Measurements from ENCODE around the gene MAP3K13. TPM values are rescaled to one million over a fixed set of nuclear protein-coding genes. Genes with fewer than 3 reads are reported as not detected.

Gene MAP3K13
- total RNA-seq, 1 donor from 2014 or later, result 26.4 TPM

DNA sequence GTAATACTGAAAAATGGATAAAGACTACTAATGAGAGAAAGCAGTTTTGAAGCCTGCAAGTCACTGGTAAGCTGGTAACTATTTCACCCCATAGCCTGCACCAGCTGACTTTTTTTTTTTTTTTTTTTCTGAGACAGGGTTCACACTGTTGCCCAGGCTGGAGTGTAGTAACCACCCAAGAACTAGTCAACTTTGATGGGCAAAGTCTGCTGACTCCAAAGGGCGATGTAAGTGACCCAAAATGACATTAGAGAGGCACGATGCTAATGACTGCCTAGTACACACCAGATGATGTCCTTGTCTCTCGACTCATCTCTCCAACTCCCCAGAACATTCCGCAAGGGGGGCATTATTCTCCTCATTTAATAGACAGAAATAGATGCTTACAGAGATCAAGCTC lies 148.8 kb downstream of the MAP3K13 start:
- H3K4me3 Mint-ChIP-seq (ENCODE audit: unreplicated experiment), result no peak overlapping the region
- no peak overlapping the region for H3K27ac Mint-ChIP-seq (ENCODE audit: unreplicated experiment)
- TF ChIP-seq, protein P1, sequence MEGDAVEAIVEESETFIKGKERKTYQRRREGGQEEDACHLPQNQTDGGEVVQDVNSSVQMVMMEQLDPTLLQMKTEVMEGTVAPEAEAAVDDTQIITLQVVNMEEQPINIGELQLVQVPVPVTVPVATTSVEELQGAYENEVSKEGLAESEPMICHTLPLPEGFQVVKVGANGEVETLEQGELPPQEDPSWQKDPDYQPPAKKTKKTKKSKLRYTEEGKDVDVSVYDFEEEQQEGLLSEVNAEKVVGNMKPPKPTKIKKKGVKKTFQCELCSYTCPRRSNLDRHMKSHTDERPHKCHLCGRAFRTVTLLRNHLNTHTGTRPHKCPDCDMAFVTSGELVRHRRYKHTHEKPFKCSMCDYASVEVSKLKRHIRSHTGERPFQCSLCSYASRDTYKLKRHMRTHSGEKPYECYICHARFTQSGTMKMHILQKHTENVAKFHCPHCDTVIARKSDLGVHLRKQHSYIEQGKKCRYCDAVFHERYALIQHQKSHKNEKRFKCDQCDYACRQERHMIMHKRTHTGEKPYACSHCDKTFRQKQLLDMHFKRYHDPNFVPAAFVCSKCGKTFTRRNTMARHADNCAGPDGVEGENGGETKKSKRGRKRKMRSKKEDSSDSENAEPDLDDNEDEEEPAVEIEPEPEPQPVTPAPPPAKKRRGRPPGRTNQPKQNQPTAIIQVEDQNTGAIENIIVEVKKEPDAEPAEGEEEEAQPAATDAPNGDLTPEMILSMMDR (IDR thresholded peaks at IDR 0.05; ENCODE audit: unreplicated experiment), result no peak
- DNase-seq (ENCODE audit: low spot score), result no peak
- peaks cover 3% of the 10 kb centered on the region for H3K4me1 Mint-ChIP-seq (ENCODE audit: unreplicated experiment)
- H3K36me3 Mint-ChIP-seq (ENCODE audit: low read depth, unreplicated experiment), result peaks cover 4% of the 10 kb centered on the region
- peaks cover 1% of the 10 kb centered on the region for H3K27me3 Mint-ChIP-seq (ENCODE audit: unreplicated experiment)
- no peaks in the 10 kb centered on the region for H3K9me3 Mint-ChIP-seq (ENCODE audit: unreplicated experiment)

DNA sequence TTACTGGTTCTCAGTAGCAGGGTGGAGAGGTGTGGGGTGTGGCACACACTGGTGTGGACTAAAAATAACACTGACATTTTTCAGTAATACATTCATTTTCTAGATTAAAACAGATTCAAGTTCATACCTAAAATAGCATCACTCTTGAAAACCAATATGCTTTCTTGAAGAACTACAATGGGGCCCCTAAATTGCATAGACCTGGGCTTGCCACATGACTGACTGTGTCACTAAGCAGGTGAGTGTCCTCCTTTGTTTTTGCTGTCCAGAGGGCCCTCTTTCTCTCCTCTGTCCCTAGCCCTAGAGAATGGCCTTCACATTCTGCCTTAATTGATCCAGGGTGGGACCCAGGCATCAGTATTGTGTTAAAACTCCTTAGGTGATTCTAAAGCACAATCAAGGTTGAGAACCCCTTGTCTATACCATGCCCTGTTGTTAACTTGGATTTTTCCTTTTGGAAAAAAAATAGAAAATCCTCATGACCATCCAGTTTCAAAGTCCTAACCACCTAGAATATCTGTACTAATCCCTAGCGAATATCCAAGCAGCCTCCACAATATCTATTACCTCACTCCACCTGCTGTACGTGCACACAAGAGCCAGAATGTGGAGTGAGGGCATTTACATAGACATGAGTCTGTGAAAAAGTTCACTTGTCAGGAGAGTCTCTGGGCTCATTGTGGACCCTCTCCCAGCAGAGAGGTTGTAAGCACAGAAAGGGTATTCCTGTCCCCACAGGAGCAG lies 154.6 kb downstream of the MAP3K13 start:
- H3K27ac Mint-ChIP-seq (ENCODE audit: unreplicated experiment), result no peak overlapping the region
- H3K4me1 Mint-ChIP-seq (ENCODE audit: unreplicated experiment), result peaks cover 3% of the 10 kb centered on the region
- no peak for DNase-seq (ENCODE audit: low spot score)
- TF ChIP-seq, protein P1 (IDR thresholded peaks at IDR 0.05; ENCODE audit: unreplicated experiment), result no peak
- no peaks in the 10 kb centered on the region for H3K9me3 Mint-ChIP-seq (ENCODE audit: unreplicated experiment)
- H3K4me3 Mint-ChIP-seq (ENCODE audit: unreplicated experiment), result no peak overlapping the region
- H3K27me3 Mint-ChIP-seq (ENCODE audit: unreplicated experiment), result peaks cover 1% of the 10 kb centered on the region
- peaks cover 4% of the 10 kb centered on the region for H3K36me3 Mint-ChIP-seq (ENCODE audit: low read depth, unreplicated experiment)

- Mint-ChIP-seq H3K4me3 (ENCODE audit: unreplicated experiment) (no peak overlapping the region), H3K36me3 (ENCODE audit: low read depth, unreplicated experiment) (no peaks in the 10 kb centered on the region), H3K4me1 (ENCODE audit: unreplicated experiment) (peaks cover 3% of the 10 kb centered on the region), H3K27me3 (ENCODE audit: unreplicated experiment) (no peaks in the 10 kb centered on the region), H3K27ac (ENCODE audit: unreplicated experiment) (no peak overlapping the region), H3K9me3 (ENCODE audit: unreplicated experiment) (no peaks in the 10 kb centered on the region)
- TF ChIP-seq, protein P1 (IDR thresholded peaks at IDR 0.05; ENCODE audit: unreplicated experiment), result no peak
- no peak for DNase-seq (ENCODE audit: low spot score)
Observed at GRCh38 chr3:185519021-185519420, 156.1 kb downstream of the MAP3K13 start.

GRCh38 chr3:185521349-185522138 lies 158.6 kb downstream of the MAP3K13 start:
- no peaks in the 10 kb centered on the region for H3K27me3 Mint-ChIP-seq (ENCODE audit: unreplicated experiment)
- no peaks in the 10 kb centered on the region for H3K36me3 Mint-ChIP-seq (ENCODE audit: low read depth, unreplicated experiment)
- H3K4me1 Mint-ChIP-seq (ENCODE audit: unreplicated experiment), result no peaks in the 10 kb centered on the region
- H3K9me3 Mint-ChIP-seq (ENCODE audit: unreplicated experiment), result no peaks in the 10 kb centered on the region
- H3K27ac Mint-ChIP-seq (ENCODE audit: unreplicated experiment), result no peak overlapping the region
- H3K4me3 Mint-ChIP-seq (ENCODE audit: unreplicated experiment), result no peak overlapping the region
- TF ChIP-seq, protein P1 (IDR thresholded peaks at IDR 0.05; ENCODE audit: unreplicated experiment), result no peak
- no peak for DNase-seq (ENCODE audit: low spot score)
